ENCODE measurements around the gene CFAP54. TPM values are rescaled to one million over a fixed set of nuclear protein-coding genes. Genes with fewer than 3 reads are reported as not detected.
"Not testable (repeated sequence)": the region's sequence is repeated elsewhere in the genome, so short reads cannot be mapped to it uniquely, and the experiment has no call there.

CFAP54 gene
- total and polyA plus RNA-seq, 2 donors (not counting 1 experiment from before 2014, with no cell fraction given): 0.93 to 7.1 TPM

GRCh38 chr12:96714199-96714598, 224.8 kb downstream of the CFAP54 start:
- TF ChIP-seq EZH2 (IDR thresholded peaks at IDR 0.05; ENCODE audit: low read length, missing control alignments) (no peak), CTCF (conservative IDR thresholded peaks at IDR 0.05 in 1 of 2, IDR thresholded peaks at IDR 0.05 in 1 of 2; ENCODE audit: low read depth in 1 of 2, low read length in 2 of 2) (no peak)
- no peak overlapping the region for H3K9ac ChIP-seq (ENCODE audit: insufficient read depth, low read length)
- no peak overlapping the region for H3K4me3 ChIP-seq (replicated peaks in 1 of 4; ENCODE audit: control extremely low read depth in 1 of 4, insufficient read depth in 1 of 4, low read depth in 3 of 4, low read length in 4 of 4)
- H2AFZ ChIP-seq (ENCODE audit: low read length): no peak overlapping the region
- no peaks in the 10 kb centered on the region for H3K9me3 ChIP-seq (ENCODE audit: control insufficient read depth, insufficient read depth, low read depth, low read length)
- H3K36me3 ChIP-seq (ENCODE audit: control insufficient read depth, insufficient read depth, low read length): no peaks in the 10 kb centered on the region
- no peak for DNase-seq (ENCODE audit: low read depth in 2 of 2)
- H3K4me1 ChIP-seq (ENCODE audit: control insufficient read depth, extremely low read depth, insufficient read depth, low read length): no peaks in the 10 kb centered on the region
- no peaks in the 10 kb centered on the region for H3K79me2 ChIP-seq (ENCODE audit: control insufficient read depth, insufficient read depth, low read length)
- no peak overlapping the region for H3K4me2 ChIP-seq (ENCODE audit: extremely low read depth, insufficient read depth, low read length)
- H3K27me3 ChIP-seq (ENCODE audit: control insufficient read depth, insufficient read depth, low read length): no peaks in the 10 kb centered on the region
- H4K20me1 ChIP-seq (ENCODE audit: control insufficient read depth, extremely low read depth, insufficient read depth, low read length): no peaks in the 10 kb centered on the region
- no peak overlapping the region for H3K27ac ChIP-seq (ENCODE audit: insufficient read depth, low read length)

- Histone ChIP-seq H3K4me3 (replicated peaks in 1 of 4; ENCODE audit: control extremely low read depth in 1 of 4, insufficient read depth in 1 of 4, low read depth in 3 of 4, low read length in 4 of 4) (peak overlapping the region; percentile 56 to 68 (median 58)), H4K20me1 (ENCODE audit: control insufficient read depth, extremely low read depth, insufficient read depth, low read length) (no peaks in the 10 kb centered on the region), H3K9me3 (ENCODE audit: control insufficient read depth, insufficient read depth, low read depth, low read length) (no peaks in the 10 kb centered on the region), H3K27me3 (ENCODE audit: control insufficient read depth, insufficient read depth, low read length) (no peaks in the 10 kb centered on the region), H3K4me1 (ENCODE audit: control insufficient read depth, extremely low read depth, insufficient read depth, low read length) (no peaks in the 10 kb centered on the region), H3K4me2 (ENCODE audit: extremely low read depth, insufficient read depth, low read length) (peak overlapping the region; percentile 92), H3K27ac (ENCODE audit: insufficient read depth, low read length) (peak overlapping the region; percentile 40), H3K36me3 (ENCODE audit: control insufficient read depth, insufficient read depth, low read length) (no peaks in the 10 kb centered on the region), H3K79me2 (ENCODE audit: control insufficient read depth, insufficient read depth, low read length) (no peaks in the 10 kb centered on the region), H2AFZ (ENCODE audit: low read length) (peak overlapping the region; percentile 95), H3K9ac (ENCODE audit: insufficient read depth, low read length) (peak overlapping the region; percentile 40)
- TF ChIP-seq CTCF (conservative IDR thresholded peaks at IDR 0.05 in 1 of 2, IDR thresholded peaks at IDR 0.05 in 1 of 2; ENCODE audit: low read depth in 1 of 2, low read length in 2 of 2): no peak
- TF ChIP-seq EZH2 (IDR thresholded peaks at IDR 0.05; ENCODE audit: low read length, missing control alignments): no peak
- peak; percentile 18 to 67 for DNase-seq (ENCODE audit: low read depth in 2 of 2)
Observed at GRCh38 chr12:96719660-96720362, 230.4 kb downstream of the CFAP54 start.

- H3K4me1 ChIP-seq (ENCODE audit: control insufficient read depth, extremely low read depth, insufficient read depth, low read length): no peaks in the 10 kb centered on the region
- H3K79me2 ChIP-seq (ENCODE audit: control insufficient read depth, insufficient read depth, low read length): no peaks in the 10 kb centered on the region
- TF ChIP-seq CTCF (conservative IDR thresholded peaks at IDR 0.05 in 1 of 2, IDR thresholded peaks at IDR 0.05 in 1 of 2; ENCODE audit: low read depth in 1 of 2, low read length in 2 of 2) (no peak), EZH2 (IDR thresholded peaks at IDR 0.05; ENCODE audit: low read length, missing control alignments) (no peak)
- H3K4me3 ChIP-seq (replicated peaks in 1 of 4; ENCODE audit: control extremely low read depth in 1 of 4, insufficient read depth in 1 of 4, low read depth in 3 of 4, low read length in 4 of 4): peak overlapping the region; percentile 56 to 68 (median 58)
- DNase-seq (ENCODE audit: low read depth in 2 of 2): no peak
- H3K36me3 ChIP-seq (ENCODE audit: control insufficient read depth, insufficient read depth, low read length): no peaks in the 10 kb centered on the region
- peak overlapping the region; percentile 95 for H2AFZ ChIP-seq (ENCODE audit: low read length)
- peak overlapping the region; percentile 40 for H3K27ac ChIP-seq (ENCODE audit: insufficient read depth, low read length)
- H3K9ac ChIP-seq (ENCODE audit: insufficient read depth, low read length): peak overlapping the region; percentile 40
- H3K9me3 ChIP-seq (ENCODE audit: control insufficient read depth, insufficient read depth, low read depth, low read length): no peaks in the 10 kb centered on the region
- no peaks in the 10 kb centered on the region for H3K27me3 ChIP-seq (ENCODE audit: control insufficient read depth, insufficient read depth, low read length)
- H4K20me1 ChIP-seq (ENCODE audit: control insufficient read depth, extremely low read depth, insufficient read depth, low read length): no peaks in the 10 kb centered on the region
- peak overlapping the region; percentile 92 for H3K4me2 ChIP-seq (ENCODE audit: extremely low read depth, insufficient read depth, low read length)
Observed at GRCh38 chr12:96720363-96720705, 231.0 kb downstream of the CFAP54 start.

- not testable (repeated sequence) for H3K4me1 ChIP-seq (ENCODE audit: control insufficient read depth, extremely low read depth, insufficient read depth, low read length); DNase-seq (ENCODE audit: low read depth in 2 of 2); H3K36me3 ChIP-seq (ENCODE audit: control insufficient read depth, insufficient read depth, low read length); H3K4me2 ChIP-seq (ENCODE audit: extremely low read depth, insufficient read depth, low read length); H4K20me1 ChIP-seq (ENCODE audit: control insufficient read depth, extremely low read depth, insufficient read depth, low read length); H3K4me3 ChIP-seq (replicated peaks in 1 of 4; ENCODE audit: control extremely low read depth in 1 of 4, insufficient read depth in 1 of 4, low read depth in 3 of 4, low read length in 4 of 4); H3K27ac ChIP-seq (ENCODE audit: insufficient read depth, low read length); H3K9me3 ChIP-seq (ENCODE audit: control insufficient read depth, insufficient read depth, low read depth, low read length); H2AFZ ChIP-seq (ENCODE audit: low read length); H3K9ac ChIP-seq (ENCODE audit: insufficient read depth, low read length); H3K27me3 ChIP-seq (ENCODE audit: control insufficient read depth, insufficient read depth, low read length); H3K79me2 ChIP-seq (ENCODE audit: control insufficient read depth, insufficient read depth, low read length)
Observed at GRCh38 chr12:96729466-96729865, 240.1 kb downstream of the CFAP54 start.

Data from fibroblast of lung (primary cell).